MV-4-11 (cell line): Measurements from ENCODE around the gene AXIN1.
"Not testable (repeated sequence)": the region's sequence is repeated elsewhere in the genome, so short reads cannot be mapped to it uniquely, and the experiment has no call there.

ENCODE experiments used
- DNase-seq: peaks from one replicate; lab custom pipeline; 2025; lab: John Stamatoyannopoulos, UW

The AXIN1 gene

DNA sequence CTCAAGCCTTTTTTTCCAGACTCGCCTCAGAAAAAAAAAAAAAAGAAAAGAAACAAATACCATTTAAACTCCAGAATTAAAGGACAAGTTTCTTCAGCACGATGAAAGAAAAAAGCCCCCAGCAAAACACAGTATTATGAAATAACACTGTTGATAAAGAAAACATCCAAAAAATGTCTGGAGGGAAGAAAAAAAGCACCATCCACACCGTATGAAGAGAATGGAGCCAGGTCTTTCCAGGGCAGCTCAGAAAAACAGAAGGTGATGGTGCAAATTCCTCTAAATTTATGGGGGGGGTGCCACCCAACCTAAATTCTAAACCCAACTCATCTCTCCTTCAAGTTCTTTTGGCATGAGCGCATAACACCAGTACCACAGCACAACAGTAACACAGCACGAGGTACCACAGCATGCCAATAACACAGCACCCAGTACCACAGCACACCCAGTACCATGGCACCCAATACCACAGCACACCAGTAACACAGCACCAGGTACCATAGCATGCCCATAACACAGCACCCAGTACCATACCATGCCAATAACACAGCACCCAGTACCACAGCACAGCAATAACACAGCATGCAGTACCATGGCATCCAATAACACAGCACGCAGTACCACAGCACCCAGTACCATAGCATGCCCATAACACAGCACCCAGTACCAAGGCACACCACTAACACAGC lies 19.0 kb downstream of the AXIN1 start:
- no peak for DNase-seq

DNA sequence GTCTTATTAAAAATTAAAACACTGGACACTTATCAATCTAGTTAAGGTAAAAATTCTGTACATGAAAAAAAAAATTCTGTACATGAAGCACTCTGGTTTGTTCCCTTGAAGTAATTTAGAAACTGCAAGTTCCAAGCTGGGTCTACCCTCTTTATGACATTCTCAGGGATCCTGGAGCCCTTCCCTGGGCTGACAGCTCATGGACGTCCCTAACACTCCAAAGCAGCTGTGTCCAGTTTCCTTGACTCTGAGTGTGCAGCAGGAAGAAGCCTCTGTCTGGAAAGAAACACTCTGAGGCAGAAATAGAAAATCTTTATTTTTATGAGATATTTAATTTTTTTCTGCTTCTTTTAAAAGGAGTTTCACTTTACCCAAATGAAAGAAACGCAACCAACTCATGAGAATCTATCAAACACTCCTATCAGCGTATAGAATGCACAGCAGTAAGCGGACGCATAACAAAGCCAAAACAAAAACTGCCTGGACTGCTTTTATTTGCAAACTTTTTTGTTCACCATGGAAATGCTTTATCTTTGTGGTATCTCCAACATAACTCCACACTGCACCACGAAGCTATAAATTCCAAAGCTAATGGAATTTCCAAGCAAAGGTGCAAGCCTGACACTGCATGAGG lies 21.2 kb downstream of the AXIN1 start:
- not testable (repeated sequence) for DNase-seq

- DNase-seq, result no peak
Measured at GRCh38 chr16:330741-331140, 21.8 kb downstream of the AXIN1 start.

- DNase-seq, result peak; percentile 69
Measured at GRCh38 chr16:325375-326145, 27.0 kb downstream of the AXIN1 start.

DNA sequence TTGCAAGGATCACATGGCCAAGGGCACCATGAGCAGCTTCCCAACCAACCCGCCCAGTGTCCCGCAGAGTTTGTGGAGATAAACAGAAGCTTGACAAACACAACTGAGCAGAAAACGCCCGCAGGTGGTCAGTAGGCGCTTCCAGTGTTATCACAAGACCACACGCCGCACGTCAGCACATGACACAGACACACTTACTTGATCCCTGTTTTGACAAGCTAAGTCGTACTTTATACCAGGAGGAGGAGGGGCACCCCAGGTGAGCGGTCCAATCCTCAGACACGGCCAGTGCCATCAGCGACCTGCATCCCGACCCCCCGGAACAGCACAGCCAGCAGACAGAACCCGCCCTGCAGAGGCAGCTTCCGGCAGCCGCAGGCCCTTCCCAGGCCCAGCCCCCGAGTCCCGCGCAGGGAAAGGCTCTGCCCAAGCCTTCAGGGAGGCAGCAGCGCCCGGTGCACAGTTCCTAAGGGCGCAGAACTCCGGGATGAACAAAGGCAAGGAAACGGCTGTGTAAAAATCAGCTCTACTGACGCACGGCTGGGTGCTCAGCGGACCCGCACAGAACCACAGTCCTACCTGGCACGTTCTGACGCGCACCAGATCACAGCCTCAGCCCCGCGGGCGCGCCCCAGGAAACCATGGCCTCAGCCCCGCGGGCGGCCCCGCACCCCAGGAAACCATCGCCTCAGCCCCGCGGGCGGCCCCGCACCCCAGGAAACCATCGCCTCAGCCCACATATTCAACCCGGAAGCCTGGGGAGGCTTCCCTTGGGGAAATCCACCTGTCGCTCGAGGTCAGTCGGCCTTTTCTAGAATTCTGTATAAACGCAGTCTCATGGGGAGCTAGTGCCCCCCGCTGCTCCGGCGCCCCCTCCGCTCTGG lies 27.8 kb downstream of the AXIN1 start:
- DNase-seq, result no peak

DNA sequence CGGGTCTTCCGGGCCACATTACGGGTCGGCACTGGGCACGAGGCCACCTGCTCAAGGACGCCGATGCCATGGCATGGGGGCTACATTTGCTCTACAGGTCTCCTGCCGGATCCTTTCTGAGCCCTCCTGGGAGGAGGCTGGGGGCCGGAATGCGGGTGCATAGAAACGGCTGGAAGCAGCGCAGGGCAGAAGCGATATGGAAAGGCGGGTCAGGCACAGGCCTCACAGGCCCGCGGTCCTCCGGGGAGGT lies 28.4 kb downstream of the AXIN1 start:
- no peak for DNase-seq

GRCh38 chr16:322476-323143 lies 29.9 kb downstream of the AXIN1 start:
- no peak for DNase-seq

DNA sequence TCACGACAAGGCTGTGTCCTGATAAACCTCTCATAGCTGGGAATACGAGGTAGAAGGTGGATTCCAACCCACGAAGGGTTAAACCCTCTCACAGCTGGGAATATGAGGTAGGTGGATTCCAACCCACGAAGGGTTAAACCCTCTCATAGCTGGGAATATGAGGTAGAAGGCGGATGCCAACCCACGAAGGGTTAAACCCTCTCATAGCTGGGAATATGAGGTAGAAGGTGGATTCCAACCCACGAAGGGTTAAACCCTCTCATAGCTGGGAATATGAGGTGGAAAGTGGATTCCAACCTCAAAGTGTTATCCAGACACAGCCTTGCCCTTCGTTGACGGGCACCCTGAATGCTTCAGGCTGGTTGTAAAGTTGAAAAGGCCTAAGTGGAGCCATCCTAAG lies 31.0 kb downstream of the AXIN1 start:
- DNase-seq, result no peak

DNA sequence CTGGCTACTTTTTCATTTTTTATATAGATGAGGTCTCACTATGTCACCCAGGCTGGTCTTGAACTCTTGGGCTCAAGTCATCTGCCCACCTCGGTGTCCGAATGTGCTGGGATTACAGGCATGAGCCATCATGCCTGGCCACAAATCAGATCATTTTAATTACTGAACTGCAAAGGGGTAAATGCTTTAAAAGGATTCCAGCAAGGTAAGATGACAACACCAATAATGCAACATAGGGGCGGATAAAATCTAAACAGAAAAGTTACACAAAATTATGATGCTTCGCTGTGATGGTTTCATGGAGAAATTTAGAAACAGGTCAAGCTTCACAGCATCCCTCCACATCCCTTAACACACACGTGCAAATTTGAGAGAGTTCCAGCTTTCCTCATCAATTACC lies 32.3 kb downstream of the AXIN1 start:
- no peak for DNase-seq

- DNase-seq, result no peak
Measured at GRCh38 chr16:318628-319027, 33.9 kb downstream of the AXIN1 start.

- DNase-seq, result no peak
Measured at GRCh38 chr16:317583-317982, 34.9 kb downstream of the AXIN1 start.

- no peak for DNase-seq
Measured at GRCh38 chr16:316741-317464, 35.6 kb downstream of the AXIN1 start.

- DNase-seq, result no peak
Measured at GRCh38 chr16:314795-315299, 37.7 kb downstream of the AXIN1 start.

GRCh38 chr16:314351-314750 lies 38.2 kb downstream of the AXIN1 start:
- DNase-seq, result no peak

GRCh38 chr16:311725-312124 lies 40.8 kb downstream of the AXIN1 start:
- DNase-seq, result no peak

- no peak for DNase-seq
Measured at GRCh38 chr16:309476-309875, 43.0 kb downstream of the AXIN1 start.

DNA sequence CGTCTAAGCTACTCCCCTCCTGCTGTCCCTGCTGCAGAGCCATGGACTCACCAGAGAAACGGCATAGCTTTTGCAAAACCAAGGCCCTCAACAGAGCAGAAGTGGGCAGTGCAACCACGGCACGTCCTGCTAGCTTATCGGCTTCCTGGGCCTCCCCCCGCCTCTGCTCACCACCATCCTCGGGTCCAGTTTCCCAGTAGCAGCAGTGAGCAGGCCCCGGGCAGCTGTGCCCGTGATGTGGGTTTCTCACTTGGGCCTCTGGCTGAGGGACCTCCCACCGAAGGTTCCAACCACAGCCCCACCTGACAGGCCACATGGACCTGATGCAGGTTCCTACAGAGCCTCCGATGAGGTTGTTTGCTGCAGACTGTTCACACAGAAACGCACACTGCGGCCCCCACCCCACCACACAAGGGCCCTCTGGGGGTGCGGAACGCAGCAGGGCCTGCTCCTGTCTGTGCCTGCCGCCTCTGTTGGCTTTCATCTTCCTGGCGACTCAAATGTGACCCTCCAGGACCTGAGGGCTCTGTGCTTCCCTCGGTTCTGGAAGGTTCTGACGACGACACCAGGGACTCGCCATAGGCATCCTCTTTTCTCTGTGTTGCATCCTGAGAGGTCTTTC lies 44.7 kb downstream of the AXIN1 start:
- peak; percentile 56 for DNase-seq

- peak; percentile 32 for DNase-seq
Measured at GRCh38 chr16:306911-307370, 45.6 kb downstream of the AXIN1 start.

GRCh38 chr16:305916-306626 lies 46.5 kb downstream of the AXIN1 start:
- no peak for DNase-seq
